GM04503 (cell line): ENCODE data around the gene DENND5B.
"Not testable (repeated sequence)": the region's sequence is repeated elsewhere in the genome, so short reads cannot be mapped to it uniquely, and the experiment has no call there.

ENCODE experiments used
- DNase-seq: peaks from one replicate; pipeline ENCODE4 v3.0.0-alpha.2; 2012; ENCODE audit warnings: low read depth

The DENND5B gene

DNA sequence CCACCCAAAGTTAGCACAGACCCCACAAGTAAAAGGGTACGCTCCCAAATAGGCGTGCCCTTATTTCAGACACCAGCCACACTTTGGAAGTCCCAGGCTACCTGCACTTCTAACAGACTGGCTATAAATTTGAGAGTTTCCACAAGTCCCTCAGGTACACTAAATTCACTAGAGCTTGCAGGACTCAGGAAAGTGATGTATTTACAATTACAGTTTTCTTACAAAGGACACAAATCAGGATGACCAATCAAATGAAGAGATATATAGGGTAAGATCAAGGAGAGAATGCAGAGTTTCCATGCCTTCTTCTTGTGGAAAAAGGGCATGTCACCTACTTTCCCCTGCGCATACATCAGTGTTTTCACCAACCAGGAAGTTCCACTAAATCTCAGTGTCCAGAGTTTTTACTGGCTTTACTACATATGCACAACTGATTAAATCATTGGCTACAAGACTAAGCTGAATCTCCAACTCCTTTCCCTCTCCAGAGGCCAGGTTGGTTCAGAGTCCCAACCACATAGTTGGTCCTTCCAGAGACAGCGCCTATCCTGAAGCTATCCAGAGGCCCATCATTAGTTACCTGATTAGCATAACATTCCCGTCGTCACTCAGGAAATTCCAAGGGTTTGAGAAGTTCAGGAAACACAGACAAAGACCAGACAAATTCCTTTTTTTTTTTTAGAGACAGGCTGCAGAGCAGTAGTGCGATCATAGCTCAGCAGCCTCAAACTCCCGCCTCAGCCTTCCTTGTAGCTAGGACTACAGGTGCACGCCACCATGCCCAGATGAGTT lies 84.2 kb downstream of the DENND5B start:
- DNase-seq: no peak

DNA sequence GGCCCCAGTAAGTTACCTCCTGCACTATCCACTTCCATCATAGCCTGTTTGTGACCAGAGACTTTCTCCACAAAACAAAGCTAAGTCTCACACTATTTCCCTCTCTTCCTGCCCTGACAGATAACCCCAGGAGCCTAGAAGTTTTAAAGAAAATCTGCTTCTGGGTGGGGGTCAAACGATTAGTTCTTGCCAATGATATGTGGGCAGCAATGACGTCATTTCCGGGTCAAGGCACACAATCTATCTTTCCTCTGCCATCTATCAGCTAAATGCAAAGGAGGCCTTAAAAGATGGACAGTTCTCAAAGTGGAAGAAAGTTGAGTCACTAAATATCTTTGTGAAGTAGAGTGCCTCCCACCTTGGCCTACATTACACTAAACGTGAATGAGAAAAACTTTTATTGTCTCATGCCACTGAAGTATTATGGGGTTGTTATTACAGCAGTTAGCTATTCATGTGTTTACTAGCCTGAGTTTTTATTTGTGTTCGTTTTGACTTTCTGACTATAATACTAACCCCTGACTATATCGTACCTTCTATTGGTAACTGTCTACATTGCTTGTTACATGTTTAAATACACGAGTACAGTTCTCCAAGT lies 86.2 kb downstream of the DENND5B start:
- no peak for DNase-seq

DNA sequence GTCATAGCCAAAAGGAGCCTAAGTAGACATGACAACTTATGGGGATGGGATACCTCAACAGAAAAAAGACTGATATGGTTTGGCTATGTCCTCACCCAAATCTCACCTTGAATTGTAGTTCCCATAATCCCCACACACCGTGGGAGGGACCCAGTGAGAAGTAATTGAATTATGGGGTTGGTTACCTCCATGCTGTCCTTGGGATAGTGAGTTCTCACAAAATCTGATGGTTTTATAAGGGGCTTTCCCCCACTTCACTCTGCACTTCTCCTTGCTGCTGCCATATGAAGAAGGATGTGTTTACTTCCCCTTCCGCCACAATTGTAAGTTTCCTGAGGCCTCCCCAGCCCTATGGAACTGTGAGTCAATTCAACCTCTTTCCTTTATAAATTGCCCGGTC lies 89.9 kb downstream of the DENND5B start:
- not testable (repeated sequence) for DNase-seq

DNA sequence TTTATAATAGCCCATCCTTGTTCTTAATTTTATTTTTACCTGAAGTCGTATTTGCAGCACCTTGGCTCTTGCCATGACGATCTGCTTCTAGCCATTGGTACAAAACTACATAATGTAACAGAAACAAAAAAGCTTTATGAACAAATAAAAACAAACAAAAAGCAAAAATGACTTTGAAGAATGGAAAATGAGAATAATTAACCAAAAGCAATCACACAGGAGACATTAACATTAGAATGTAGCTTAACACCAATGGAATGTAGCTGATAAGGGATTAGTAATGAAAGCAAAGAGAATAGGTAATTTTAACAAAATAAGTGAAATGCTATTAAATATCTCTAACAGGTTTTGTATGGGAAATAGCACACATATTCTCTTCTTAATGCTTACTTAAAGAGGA lies 91.4 kb downstream of the DENND5B start:
- DNase-seq: no peak

DNA sequence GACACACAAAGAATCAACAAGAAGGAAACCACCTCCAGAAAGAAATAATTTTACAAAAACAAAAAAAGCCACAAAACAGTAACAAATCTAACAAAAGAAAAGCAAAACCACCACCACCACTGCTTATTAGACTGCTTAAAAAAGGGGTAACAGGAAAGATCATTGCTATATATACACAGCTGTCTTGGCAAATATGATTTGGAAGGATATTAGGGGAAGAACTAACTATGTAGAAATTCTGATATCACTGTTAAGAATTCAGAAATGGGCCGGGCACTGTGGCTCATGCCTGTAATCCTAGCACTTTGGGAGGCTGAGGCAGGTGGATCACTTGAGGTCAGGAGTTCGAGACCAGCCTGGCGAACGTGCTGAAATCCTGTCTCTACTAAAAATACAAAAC lies 92.5 kb downstream of the DENND5B start:
- DNase-seq: no peak

DNA sequence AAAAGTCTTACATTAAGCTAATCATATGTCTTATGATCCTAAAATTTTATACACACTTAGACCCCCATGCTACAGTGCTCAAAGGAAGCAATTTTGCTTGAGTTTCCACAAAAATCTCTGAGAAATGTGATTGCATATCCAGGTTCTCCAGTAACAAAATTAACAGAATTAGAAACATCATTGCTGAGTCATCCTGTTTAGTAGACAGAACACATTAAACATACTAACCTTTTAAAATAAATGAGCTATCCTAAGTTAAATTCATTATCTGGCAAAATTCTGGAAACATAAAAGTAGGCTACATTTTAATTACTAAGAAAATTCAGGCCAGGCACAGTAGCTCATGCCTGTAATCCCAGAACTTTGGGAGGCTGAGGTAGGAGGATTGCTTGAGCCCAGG lies 94.7 kb downstream of the DENND5B start:
- DNase-seq: no peak

DNA sequence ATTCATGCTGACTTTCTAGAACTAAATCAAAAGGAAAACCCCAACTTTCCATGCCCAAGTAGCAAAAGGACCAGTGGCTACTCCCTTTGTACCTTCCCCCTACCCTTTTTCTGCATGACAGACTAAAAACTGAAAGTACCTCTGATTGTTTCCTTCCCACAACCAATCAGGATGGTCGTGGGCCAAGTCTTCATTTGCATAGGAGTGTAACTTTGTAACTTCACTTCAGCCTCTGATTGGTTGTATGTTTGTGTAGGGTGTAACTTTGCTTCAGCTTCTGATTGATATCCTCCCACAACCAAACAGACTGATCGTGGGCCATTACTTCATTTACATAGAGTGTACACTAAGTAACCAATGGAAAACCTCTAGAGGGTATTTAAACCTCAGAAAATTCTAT lies 96.5 kb downstream of the DENND5B start:
- no peak for DNase-seq

DNA sequence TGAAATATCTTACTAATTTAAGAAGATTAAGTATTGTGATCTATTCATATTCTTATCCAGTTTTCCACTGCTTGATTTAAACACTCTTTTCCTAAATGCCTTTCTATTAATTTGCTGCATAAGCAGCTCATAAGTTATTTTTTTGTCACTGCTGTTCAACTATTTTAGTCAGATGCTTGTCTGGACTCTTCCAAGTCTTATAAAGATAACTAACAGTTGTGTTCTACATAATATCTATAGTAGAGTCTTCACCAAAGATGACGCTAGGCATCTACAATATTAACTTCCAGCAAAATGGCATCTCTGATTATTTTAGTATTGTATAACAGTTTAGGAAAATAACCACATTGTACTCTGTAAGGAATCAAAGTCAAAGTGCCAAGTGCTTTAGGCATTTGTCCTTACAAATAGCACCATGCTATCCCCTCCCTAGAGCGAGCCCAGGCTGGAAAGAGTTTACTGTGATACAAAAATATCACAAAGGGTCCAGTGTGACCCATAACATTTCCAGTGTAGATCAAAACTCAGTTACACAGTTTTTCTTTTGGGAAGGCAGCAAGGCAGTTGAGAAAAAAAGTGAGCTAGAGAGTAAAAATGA lies 98.2 kb downstream of the DENND5B start:
- DNase-seq: no peak

DNA sequence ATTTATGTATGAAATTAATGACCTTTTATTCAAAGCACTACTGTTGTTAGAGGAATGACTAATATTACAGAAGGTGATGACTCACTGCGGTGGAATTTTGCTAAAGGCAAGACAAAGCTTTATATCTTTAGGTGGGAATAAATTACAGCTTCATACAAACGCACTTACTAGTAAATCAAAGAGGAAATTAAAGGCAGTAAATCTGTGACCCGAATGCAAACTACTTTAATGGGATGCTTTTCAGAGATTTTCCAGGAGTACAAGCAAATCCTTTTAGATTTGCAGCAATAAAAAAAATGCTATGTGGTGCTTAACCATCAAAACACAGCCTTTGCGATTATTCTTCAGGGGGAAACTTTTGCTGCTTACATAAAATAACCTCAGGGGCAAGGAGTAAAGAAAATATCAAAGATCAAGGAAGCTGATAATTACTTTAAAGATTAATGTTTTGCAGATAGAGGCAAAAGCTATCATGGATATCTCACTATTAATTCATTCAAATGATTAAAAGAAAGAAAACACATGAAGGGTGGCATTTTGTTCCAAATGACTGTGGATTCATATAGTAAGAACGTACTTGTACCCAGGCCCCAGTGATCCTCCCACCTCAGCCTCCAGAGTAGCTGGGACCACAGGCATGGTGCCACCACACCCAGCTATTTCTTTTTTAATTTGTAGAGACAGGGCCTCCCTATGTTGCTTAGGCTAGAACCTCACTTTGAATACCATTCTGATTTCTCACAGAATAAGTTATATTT lies 98.9 kb downstream of the DENND5B start:
- peak; percentile 49 for DNase-seq

DNA sequence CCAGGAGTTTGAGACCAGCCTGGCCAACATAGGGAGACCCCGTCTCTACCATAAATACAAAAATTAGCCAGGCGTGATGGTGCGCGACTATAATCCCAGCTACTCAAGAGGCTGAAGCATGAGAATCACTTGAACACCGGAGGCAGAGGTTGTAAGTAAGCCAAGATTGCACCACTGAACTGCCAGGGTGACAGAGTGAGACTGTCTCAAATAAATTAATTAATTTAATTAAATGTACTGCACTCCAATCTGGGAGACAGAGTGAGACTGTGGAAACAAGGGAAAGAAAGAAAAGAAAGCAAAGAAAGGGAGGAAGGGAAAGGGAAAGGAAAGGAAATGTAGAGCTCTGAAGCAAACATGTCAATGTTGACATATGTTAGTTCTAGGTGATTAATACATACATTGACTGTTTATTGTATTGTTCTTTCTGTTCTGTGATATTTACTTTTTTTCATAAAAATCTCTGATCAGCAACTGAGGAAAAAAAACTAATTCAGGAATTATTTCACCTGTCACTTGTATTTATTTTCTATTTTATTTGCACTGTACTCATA lies 99.6 kb downstream of the DENND5B start:
- DNase-seq: no peak

DNA sequence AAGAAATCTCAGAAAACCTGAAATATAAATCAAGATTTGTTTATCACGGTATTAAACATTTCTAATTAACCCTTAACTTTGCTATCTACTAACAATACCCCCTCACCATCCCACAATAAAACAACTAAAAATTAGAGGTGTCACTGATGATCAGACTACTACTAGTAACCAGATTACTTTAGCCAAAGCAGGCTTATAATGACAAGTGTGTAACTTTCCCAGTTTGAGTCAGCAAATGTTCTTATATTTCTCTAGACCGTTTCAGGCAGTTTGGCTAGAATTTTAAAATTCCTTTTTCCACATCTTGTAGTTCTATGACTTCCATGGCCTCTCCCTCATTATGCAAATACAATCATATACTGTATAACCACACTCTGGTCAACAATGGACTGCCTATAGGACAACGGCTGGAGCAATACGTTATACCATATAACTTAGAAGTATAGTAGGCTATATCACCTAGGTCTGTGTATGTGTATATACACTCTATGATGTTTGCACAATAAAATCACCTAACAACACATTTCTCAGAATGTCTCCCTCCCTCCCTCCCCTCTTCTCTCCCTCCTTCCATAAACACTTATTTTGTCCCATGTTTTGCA lies 102.1 kb downstream of the DENND5B start:
- no peak for DNase-seq

DNA sequence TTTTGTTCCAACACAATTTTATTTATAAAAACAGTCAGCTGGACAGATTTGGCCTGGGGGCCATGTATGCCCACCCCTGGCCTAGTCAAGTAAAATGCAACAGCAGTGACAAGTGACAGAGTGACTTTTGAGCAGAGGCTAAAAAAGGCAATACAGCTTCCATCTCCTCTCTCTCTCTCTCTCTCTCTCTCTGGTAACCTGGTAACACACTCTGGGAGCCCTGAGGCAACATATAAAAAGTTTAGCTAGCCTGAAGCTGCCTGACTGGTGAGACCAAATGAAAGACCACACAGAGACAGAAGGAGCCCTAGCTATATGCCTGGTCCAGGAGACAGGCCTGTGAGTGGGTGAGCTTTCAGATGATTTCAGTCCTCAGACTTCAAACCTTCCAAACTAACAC lies 105.4 kb downstream of the DENND5B start:
- DNase-seq: no peak

DNA sequence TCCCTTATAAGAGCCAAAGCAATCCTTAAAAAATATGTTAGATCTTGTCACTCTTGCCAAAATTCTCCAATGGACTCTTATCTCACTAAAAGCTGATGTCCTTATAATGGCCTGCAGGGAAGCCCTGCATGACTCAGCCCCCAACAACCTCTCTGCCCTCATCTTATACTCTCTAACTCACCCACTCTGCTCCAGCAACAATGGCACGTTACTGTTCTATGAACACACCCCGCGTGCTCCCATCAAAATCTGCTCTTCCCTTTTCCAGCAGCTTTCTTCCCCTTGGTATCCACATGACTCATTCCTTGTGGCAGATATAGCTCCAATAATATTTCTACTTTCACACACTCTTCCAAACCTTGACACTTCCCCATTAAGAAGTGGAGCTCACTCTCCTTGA lies 108.1 kb downstream of the DENND5B start:
- DNase-seq: no peak

DNA sequence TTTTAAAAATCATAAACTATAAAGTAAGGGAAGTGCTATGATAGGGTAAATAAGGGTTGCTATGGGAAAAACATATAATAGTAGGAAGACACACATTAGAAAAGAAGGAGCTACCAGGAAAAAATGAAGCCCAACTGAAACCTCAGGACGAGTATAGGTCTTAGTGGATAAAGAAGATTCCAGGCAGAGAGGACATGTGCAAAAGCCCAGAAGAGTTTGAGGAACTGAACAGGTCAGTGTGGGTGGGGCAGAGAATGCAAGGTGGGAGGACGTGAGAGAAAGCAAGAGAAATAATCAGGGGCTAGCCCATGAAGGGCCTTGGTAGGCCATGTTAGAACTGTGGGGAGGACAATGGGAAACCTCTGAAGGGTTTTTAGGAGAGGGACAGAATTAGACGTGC lies 109.5 kb downstream of the DENND5B start:
- no peak for DNase-seq

DNA sequence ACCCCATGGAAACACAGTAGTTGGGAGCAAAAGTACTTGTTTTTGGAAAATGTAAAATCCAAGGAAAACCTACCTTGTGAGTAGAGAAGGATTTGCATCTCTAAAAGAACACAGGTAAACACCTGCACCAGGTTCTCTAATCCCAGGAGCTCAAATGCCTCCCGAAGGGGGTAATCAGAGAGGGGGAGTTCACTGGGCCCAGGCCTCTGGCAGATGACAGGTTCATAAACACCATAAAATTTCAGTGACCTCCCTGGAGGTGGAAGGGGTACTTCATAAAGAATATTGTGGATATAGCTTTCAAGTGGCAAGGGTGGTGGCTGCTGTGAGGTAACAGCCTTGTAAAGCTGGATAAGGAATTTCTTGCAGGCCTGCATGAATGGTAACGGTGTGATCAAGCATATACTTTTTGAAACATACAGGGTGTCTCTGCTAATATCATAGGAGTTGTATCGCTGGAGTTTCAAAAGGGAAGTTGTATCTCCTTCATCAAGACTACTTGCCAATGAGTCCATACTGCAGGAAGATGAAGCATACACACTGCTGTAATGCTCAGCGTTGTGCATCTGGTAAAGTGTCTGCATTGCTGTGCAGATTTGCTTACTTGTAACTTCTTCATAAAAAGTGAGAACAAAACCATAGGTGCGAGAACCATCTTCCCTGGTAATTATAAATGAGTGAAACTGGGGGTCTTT lies 111.3 kb downstream of the DENND5B start:
- DNase-seq: no peak

DNA sequence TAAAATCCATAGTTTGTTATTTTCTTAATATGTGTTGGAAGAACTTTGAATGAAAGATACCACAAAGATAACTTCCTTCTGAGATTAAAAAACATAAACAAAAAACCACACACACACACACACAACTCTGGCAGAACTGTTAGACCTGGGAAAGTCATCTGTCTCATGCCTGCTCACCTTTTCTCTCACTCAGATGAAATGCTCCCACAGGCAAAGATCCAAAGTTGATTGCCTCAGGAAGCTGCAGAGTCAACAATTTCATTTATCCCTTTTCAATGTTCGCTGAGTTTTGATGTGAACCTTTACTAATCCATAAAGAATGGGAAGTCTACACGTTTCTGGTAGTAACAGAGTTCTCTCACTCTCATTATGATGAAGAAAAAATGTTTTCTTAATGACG lies 112.0 kb downstream of the DENND5B start:
- DNase-seq: no peak

DNA sequence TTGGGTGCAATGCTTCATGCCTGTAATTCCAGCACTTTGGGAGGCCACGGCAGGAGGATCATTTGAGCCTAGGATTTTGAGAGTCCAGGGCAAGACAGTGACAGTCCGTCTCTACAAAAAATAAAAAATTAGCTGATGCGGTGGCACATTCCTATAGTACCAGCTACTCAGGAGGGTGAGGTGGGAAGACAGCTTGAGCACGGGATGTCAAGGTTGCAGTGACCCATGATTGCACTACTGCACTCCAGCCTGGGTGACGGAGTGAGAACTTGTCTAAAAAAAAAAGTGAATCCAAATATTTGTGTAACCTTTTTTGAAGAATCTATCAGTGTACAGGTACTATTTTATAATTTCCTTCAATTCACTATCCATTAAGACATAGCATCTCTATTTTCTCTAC lies 112.5 kb downstream of the DENND5B start:
- DNase-seq: no peak

DNA sequence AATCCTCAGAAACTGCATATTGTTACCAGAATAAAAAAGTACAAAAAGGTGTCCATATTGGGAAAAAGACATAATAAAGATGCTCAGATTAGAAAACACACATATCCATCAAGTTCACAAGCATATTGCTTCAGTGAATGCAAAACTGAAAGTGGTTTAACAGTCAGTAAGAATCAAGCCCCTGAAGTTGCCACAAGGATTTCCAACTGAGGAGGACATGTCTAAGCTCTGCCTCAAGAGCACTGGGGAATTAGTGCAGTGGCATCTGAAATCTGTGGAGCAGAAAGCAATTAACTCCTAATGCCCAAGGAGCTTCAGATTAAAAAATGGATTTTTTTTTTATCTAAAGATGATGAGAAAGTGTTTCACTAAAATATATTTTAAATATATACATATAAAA lies 113.2 kb downstream of the DENND5B start:
- no peak for DNase-seq

DNA sequence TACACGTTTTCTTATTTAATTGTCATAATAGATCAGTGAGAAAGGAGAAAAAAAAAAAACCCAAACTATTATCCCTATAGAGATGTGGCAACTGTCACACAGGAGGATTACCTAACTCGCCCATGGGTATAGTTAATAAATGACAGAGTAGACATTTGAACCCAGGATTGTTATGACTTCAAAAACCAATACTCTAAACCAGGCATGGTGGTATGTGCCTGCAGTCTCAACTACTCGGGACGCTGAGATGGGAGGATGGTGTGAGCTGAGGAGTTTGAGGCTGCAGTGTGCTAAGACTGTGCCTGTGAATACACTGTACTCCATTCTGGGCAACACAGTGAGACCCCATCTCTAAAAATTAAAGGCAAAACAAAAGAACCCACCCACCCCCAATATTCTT lies 114.5 kb downstream of the DENND5B start:
- DNase-seq: no peak

DNA sequence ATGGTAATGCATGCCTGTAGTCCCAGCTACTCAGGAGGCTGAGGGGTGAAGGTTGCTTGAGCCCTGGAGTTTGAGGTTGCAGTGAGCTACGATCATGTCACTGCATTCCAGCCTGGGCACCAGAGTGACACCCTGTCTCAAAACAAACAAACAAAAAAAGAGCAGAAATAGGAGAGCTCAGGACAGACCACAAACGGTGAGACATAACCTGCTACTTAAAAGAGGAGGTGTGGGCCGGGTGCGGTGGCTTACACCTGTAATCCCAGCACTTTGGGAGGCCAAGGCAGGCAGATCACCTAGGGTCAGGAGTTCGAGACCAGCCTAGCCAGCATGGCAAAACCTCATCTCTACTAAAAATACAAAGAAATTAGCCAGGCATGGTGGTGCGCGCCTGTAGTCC lies 115.3 kb downstream of the DENND5B start:
- not testable (repeated sequence) for DNase-seq

DNA sequence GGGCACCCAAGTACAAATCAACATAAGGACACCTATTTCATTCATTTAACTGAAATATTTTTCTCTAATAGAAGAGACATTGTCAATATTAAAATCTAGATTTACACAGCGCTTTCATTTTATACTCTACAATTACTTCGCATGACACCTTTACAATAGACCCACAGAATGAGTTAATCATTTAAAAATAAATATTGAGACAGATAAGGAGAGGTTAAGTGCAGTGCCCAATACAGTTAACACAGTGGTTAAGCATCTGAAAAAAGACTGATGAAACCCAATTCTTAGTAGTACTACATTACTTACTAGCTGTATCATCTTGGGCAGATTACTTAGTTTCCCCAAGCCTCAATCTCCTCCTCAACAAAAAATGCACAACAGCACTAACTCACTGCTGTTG lies 116.2 kb downstream of the DENND5B start:
- DNase-seq: no peak

DNA sequence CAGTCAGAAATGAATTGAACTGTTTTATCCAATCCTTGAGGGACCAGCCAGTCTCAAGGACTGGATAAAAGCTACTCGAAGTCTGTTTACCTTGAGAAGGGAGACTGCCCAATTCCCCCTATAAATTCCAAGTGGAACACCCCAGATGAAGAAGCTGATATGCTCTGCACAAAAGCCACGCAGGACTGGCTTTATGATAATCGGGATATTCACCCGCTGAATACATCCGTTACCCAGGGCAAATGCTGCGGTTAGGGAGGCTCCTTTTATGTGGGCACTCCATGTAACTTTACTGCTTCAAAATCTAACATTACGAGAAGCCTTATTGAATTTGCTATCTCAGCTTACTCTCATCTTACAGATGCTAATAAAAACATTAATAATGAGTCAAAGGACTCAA lies 119.1 kb downstream of the DENND5B start:
- no peak for DNase-seq
